HG03039 (cell line): ENCODE data around the gene AXDND1.
"Not testable (repeated sequence)": the region's sequence is repeated elsewhere in the genome, so short reads cannot be mapped to it uniquely, and the experiment has no call there.

Experiments
- ATAC-seq: cut with Tn5 transposase; IDR thresholded peaks from one replicate; pipeline ENCODE4 v1.9.1; 2021; ENCODE audit warnings: mild to moderate bottlenecking, moderate library complexity; ENCODE audit not compliant: unreplicated experiment

The AXDND1 gene

DNA sequence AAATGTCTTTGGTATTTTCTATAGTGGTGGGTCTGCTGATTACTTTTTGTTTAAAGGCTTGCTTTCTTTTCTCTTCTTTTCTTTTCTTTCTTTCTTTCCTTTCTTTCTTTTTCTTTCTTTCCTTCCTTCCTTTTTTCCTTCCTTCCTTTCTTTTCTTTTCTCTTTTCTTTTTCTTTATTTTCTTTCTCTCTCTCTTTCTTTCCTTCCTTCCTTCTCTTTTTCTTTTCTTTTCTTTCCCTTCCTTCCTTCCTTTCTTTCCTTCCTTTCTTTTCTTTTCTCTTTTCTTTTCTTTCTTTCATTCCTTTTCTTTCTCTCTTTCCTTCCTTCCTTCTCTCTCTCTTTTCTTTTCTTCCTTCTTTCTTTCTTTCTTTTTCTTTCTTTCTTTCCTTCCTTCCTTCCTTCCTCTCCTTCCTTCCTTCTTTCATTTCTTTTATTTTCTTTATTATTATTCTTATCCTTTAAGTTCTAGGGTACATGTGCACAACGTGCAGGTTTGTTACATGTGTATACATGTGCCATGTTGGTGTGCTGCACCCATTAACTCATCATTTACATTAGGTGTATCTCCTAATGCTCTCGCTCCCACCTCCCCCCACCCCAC lies 93.9 kb downstream of the AXDND1 start:
- not testable (repeated sequence) for ATAC-seq

DNA sequence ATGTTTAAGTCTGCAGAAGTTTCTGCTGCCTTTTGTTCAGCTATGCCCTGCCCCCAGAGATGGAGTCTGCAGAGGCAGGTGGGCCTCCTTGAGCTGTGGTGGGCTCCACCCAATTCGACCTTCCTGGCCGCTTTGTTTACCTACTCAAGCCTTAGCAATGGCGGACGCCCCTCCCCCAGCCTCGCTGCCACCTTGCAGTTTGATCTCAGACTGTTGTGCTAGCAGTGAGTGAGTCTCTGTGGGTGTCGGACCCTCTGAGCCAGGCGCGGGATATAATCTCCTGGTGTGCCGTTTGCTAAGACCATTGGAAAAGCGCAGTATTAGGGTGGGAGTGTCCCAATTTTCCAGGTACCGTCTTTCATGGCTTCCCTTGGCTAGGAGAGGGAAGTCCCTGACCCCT lies 99.9 kb downstream of the AXDND1 start:
- not testable (repeated sequence) for ATAC-seq

DNA sequence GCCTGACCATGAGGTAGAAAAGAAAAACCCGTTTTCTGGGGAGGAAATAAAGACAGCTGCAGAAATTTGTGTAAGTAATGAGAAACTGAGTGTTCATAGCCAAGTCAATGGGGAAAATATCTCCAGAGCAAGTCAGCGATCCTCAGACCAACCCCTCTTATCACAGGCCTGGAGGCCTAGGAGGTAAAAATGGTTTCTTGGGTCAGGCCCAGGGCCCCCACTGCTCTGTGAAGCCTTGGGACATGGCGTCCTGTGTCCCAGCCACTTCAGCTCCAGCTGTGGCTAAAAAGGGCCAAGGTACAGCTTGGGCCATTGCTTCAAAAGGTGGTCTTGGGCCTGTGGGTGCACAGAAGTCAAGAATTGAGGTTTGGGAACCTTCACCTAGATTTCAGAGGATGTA lies 108.9 kb downstream of the AXDND1 start:
- no peak for ATAC-seq

DNA sequence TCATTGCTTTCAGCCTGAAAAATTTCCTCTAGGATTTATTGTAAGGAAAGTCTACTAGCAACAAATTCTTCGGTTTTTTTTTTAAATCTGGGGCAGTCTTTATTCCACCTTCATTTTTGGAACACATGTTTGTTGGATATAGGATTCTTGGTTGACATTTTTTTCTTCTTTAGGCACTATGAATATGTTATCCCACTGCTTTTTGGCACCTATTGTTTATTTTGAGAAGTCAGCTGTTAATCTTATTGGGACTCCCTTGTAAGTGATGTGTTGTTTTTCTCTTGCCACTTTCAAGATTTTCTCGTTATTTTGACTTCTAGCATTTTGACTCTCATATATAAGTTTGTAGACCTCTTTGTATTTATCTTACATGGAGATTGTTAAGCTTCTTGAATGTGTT lies 110.7 kb downstream of the AXDND1 start:
- no peak for ATAC-seq

GRCh38 chr1:179478370-179478769 lies 112.6 kb downstream of the AXDND1 start:
- ATAC-seq, result no peak

- ATAC-seq, result no peak
Observed at GRCh38 chr1:179490611-179491010, 124.8 kb downstream of the AXDND1 start.

DNA sequence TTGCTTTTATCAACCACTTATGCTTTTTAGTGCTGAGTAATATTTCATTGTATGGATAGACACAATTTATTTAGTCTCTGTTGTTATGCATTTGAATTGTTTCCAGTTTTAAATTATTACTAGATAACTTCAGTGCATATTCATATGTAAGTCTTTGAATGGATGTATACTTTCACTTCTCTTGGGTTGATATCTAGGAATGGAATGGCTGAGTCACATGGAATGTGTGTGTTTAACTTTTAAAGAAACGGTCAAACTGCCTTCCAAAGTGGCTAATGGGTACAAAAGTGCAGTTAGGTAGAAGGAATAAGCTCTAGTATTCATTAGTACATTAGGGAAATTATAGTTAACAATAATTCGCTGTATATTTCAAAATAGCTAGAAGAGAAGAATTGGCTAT lies 127.6 kb downstream of the AXDND1 start:
- ATAC-seq, result no peak

- no peak for ATAC-seq
Observed at GRCh38 chr1:179506199-179506598, 140.4 kb downstream of the AXDND1 start.

DNA sequence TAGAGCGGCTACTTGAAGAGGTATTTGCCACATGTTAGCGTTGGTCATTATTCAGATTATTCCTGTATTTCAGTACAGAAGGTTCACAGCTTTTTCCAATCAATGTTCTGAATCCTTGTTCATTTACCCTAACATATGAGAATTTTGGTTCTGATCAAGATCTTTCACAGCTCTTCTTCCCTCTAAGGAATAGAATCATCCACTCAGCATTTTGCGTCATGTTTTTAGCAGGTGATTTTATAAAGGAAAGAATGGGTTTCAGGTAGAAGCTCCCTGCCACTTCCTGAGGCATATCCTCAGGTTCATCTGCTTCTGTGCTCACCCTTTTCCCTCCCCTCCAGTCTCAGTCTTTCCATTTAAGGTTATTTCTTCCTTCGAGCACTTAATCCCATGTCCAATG lies 143.6 kb downstream of the AXDND1 start:
- no peak for ATAC-seq

- no peak for ATAC-seq
Observed at GRCh38 chr1:179510038-179510437, 144.3 kb downstream of the AXDND1 start.

DNA sequence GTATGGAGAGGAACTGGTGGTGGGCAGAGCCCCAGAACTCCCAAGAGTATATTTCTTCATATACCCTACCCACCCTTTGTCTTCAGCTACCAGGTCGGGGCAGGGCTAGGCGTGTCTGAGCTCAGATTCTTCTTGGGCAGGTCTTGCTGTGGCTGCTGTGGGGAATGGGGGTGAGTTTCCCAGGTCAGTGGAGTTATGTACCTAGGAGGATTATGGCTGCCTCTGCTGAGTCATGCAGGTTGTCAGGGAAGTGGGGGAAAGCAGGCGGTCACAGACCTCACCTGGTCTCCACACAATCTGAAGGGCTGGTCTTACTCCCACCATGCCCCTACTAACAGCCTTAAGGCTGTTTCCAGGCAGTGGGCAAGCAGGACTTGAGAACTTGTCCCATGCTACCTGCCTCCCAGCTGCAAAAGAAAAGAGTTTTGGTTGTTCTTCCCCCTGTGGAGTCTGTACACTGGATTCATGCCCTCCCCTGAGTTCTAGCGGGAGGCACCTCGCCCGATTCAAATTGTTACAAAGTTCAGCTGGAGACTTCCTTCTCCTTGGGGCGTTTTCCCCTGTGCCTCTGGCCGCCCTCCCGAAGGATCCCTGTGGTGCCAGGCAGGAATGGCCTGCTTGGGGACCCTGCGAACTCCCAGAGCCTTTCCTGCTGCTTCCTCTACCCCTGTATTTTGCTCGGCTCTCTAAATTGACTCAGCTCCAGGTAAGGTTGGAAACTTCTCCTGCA lies 151.4 kb downstream of the AXDND1 start:
- ATAC-seq, result no peak

GRCh38 chr1:179518544-179518943 lies 152.8 kb downstream of the AXDND1 start:
- ATAC-seq, result not testable (repeated sequence)

DNA sequence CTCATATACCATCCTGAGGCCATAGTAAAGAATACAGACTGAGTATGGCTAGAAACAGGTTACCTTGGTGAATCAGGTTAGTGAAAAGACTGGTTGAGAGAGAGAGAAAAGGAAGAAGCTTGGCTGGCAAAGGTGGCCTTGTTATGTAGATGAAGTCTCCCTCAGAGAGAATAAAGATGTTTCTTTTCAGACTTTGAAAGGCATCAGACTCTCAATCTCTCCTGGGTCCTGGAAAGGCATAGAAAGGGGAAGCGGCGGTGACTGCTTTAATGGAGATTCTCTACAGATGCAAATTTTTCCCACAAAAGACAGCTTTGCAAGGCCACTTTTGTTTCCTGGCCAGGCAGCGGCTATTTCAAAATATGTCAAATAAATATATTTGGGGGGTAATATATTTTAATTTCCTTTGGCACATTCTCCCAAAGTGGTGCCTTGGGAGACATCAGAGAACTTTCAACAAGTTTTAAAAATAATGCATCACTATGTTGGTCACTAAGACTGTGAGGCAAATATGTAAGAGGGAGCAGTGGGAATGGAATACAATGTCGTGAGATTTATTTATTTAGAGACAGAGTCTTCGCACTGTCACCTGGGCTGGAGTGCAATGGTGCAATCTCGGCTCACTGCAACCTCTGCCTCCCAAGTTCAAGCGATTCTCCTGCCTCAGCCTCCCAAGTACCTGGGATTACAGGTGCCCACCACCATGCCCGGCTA lies 163.9 kb downstream of the AXDND1 start:
- ATAC-seq, result no peak

GRCh38 chr1:179530352-179530751 lies 164.6 kb downstream of the AXDND1 start:
- ATAC-seq, result no peak

GRCh38 chr1:179541774-179542173 lies 176.0 kb downstream of the AXDND1 start:
- no peak for ATAC-seq

DNA sequence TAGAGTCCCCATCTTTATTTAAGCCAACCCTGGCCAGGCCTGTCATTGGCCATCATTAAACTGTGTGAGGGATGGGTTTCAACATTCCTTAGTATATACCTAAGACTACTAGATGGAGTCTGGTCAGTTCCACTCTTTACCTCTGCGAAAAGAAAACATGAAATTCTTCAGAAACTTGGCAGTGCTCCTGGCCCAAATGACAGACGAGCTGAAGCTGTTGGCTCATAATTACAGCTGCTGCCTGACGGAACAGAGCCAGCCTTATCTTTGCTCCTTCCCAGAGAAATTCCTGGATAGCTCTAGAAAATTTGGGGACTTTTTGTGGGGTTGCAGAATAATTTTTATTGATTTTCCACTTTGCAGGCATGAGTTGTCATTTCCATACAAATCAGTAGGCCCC lies 179.6 kb downstream of the AXDND1 start:
- ATAC-seq, result no peak

GRCh38 chr1:179547021-179547535 lies 181.3 kb downstream of the AXDND1 start:
- no peak for ATAC-seq

GRCh38 chr1:179548666-179549367 lies 183.0 kb downstream of the AXDND1 start:
- no peak for ATAC-seq

DNA sequence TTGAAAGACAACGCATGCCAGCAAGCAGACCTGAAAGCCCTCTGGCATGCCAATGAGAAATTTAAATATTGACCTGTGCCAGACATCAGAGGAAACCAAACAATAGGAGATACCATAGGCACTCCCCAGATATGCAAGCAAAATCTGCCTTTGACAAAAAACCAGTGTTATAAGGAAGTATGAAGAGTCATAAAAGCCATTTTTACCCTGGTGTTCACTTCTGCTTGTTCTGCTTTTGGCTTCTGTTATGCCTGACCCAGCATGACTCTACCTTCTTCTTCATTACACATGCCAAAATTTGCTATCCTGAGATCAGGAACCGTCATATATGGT lies 183.6 kb downstream of the AXDND1 start:
- no peak for ATAC-seq

DNA sequence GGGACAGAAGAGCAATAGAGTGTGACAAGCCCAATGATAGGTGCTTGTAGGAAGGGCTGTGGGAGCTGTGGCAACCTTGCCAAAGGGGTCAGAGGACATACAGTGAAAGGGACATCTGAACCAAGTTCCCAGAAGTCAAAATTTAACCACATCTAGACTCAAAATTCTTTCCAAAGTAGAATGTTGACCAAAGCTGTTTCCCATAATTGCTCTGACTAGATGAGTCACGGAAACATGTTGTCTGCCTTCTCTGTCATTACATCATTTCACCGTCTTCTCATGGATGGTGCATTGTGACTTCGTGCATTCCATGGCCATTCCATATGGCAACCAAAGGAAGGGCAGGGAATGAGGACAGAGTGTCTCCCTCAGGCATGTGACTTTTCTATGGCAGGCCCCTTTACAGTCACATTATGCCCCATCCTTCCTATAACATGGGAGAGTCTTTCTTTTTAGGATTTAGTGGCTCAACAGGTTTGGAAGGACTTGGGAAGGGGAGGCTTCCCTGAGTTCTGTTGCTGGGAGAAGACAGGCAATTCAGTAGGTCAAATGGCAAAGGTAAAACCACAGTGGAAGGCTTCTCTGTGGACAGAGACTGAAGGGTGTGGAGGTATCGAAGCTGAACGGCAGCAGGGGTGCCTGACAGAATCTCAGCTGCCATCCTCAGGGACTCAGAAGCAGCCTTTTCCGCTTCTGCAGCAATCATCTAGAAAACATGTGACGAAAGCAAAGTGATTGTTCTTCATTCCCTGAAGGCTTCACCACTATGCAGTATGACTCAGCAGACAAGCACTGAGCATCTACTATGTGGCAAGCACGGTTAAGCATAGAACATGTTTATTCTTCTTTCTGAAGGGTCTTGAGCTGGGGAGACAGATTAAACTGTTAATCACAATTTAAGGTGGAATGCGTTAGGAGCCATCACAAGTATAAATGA lies 185.2 kb downstream of the AXDND1 start:
- no peak for ATAC-seq
